Measurements from ENCODE around the gene ATP6V0D1.

ATP6V0D1 gene

DNA sequence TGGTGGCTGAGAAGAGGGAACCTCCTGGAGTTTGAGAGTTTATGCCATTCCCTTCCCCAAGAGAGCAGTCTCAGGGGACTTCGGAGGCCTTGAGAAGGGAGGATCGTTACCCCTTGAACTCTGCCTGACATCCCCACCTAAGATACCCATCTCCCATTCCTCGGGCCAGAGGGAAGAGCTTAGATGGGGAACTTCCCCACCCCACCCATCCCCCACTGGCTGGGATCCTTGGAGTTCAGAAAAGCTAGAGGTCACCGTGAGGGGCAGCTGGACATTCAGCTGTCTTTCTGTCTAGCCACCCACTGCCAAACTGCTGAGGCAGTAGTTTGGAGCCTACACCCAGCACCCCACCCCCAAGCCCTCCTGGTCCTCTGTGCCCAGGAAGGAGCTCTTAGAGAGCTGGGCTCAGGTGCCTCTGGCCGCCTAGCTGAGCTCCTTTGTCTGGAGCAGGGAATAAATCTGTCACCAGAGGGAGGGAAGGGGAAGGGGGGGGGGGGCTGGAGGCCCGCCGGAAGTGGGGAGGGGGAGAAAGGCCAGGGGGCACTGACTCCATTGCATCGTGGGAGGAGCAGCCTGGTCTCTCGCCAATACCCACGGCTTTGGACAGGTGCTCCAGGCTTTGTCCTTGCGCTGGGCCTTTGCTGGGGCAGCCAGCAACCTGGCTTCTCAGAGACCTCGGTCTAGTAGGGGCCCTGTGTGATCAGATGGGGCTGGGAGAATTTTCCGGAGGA lies 49.0 kb downstream of the ATP6V0D1 start:
- 0 out of 2 replicates have a peak, but pooled peaks cover 1% of the 10 kb centered on the region for H3K36me3 ChIP-seq (ENCODE audit: insufficient read depth, low read length)
- H3K4me3 ChIP-seq (ENCODE audit: low read length) = peak overlapping the region; percentile 93
- H3K27me3 ChIP-seq (ENCODE audit: insufficient read depth, low read length) = peaks cover 35% of the 10 kb centered on the region
- H3K9ac ChIP-seq (ENCODE audit: low read depth, low read length) = peak overlapping the region; percentile 84
- 20% methylated on average over 12 of the region's 13 CpGs for WGBS
- peaks cover 26% of the 10 kb centered on the region for H3K4me1 ChIP-seq (ENCODE audit: insufficient read depth, low read length)
- H3K9me3 ChIP-seq (ENCODE audit: insufficient read depth, low read depth, low read length) = no peaks in the 10 kb centered on the region
- H3K27ac ChIP-seq (ENCODE audit: low read depth, low read length) = peak overlapping the region; percentile 65

- WGBS = under 1% methylated on average over 81 of the region's 87 CpGs
- H3K36me3 ChIP-seq (ENCODE audit: insufficient read depth, low read length) = no peaks in the 10 kb centered on the region
- peaks cover 35% of the 10 kb centered on the region for H3K27me3 ChIP-seq (ENCODE audit: insufficient read depth, low read length)
- H3K27ac ChIP-seq (ENCODE audit: low read depth, low read length) = peak within 1 kb of the TSS; percentile 65
- H3K4me1 ChIP-seq (ENCODE audit: insufficient read depth, low read length) = peaks cover 26% of the 10 kb centered on the region
- H3K9ac ChIP-seq (ENCODE audit: low read depth, low read length) = peak within 1 kb of the TSS; percentile 86
- no peaks in the 10 kb centered on the region for H3K9me3 ChIP-seq (ENCODE audit: insufficient read depth, low read depth, low read length)
- peak within 1 kb of the TSS; percentile 93 for H3K4me3 ChIP-seq (ENCODE audit: low read length)
Measured at GRCh38 chr16:67430977-67431774, 49.8 kb downstream of the ATP6V0D1 start, which contains the start of gene HSD11B2. TSS of gene HSD11B2 (plus strand) at chr16:67431121. CDS start at chr16:67431249, 128 bp downstream.

- Histone ChIP-seq H3K4me3 (ENCODE audit: low read length) (peak overlapping the region; percentile 71), H3K27ac (ENCODE audit: low read depth, low read length) (peak overlapping the region; percentile 58; the same call in 1 of the 2 replicates), H3K9ac (ENCODE audit: low read depth, low read length) (peak overlapping the region; percentile 86), H3K27me3 (ENCODE audit: insufficient read depth, low read length) (peaks cover 35% of the 10 kb centered on the region), H3K9me3 (ENCODE audit: insufficient read depth, low read depth, low read length) (no peaks in the 10 kb centered on the region), H3K4me1 (ENCODE audit: insufficient read depth, low read length) (peaks cover 29% of the 10 kb centered on the region), H3K36me3 (ENCODE audit: insufficient read depth, low read length) (no peaks in the 10 kb centered on the region)
- WGBS = under 1% methylated on average over 53 of the region's 53 CpGs
Measured at GRCh38 chr16:67430504-67430976, 50.4 kb downstream of the ATP6V0D1 start.

GRCh38 chr16:67429799-67430503 lies 51.0 kb downstream of the ATP6V0D1 start:
- Histone ChIP-seq H3K9me3 (ENCODE audit: insufficient read depth, low read depth, low read length) (no peaks in the 10 kb centered on the region), H3K9ac (ENCODE audit: low read depth, low read length) (peak overlapping the region; percentile 86), H3K36me3 (ENCODE audit: insufficient read depth, low read length) (no peaks in the 10 kb centered on the region), H3K4me1 (ENCODE audit: insufficient read depth, low read length) (peaks cover 35% of the 10 kb centered on the region), H3K27me3 (ENCODE audit: insufficient read depth, low read length) (peaks cover 35% of the 10 kb centered on the region), H3K4me3 (ENCODE audit: low read length) (peak overlapping the region; percentile 71), H3K27ac (ENCODE audit: low read depth, low read length) (no peak overlapping the region)
- 37% methylated on average over 10 of the region's 13 CpGs for WGBS

- WGBS = 88% methylated on average over 3 of the region's 3 CpGs
- Histone ChIP-seq H3K36me3 (ENCODE audit: insufficient read depth, low read length) (no peaks in the 10 kb centered on the region), H3K9me3 (ENCODE audit: insufficient read depth, low read depth, low read length) (no peaks in the 10 kb centered on the region), H3K27me3 (ENCODE audit: insufficient read depth, low read length) (peaks cover 35% of the 10 kb centered on the region), H3K4me1 (ENCODE audit: insufficient read depth, low read length) (peaks cover 41% of the 10 kb centered on the region), H3K27ac (ENCODE audit: low read depth, low read length) (no peak overlapping the region), H3K9ac (ENCODE audit: low read depth, low read length) (no peak overlapping the region), H3K4me3 (ENCODE audit: low read length) (no peak overlapping the region)
Measured at GRCh38 chr16:67429053-67429798, 51.7 kb downstream of the ATP6V0D1 start.

GRCh38 chr16:67428146-67428731 lies 52.7 kb downstream of the ATP6V0D1 start:
- Histone ChIP-seq H3K4me3 (ENCODE audit: low read length) (no peak overlapping the region), H3K4me1 (ENCODE audit: insufficient read depth, low read length) (peaks cover 46% of the 10 kb centered on the region), H3K27me3 (ENCODE audit: insufficient read depth, low read length) (peaks cover 35% of the 10 kb centered on the region), H3K27ac (ENCODE audit: low read depth, low read length) (no peak overlapping the region), H3K9me3 (ENCODE audit: insufficient read depth, low read depth, low read length) (no peaks in the 10 kb centered on the region), H3K36me3 (ENCODE audit: insufficient read depth, low read length) (no peaks in the 10 kb centered on the region), H3K9ac (ENCODE audit: low read depth, low read length) (no peak overlapping the region)
- WGBS = 32% methylated on average over 11 of the region's 11 CpGs

DNA sequence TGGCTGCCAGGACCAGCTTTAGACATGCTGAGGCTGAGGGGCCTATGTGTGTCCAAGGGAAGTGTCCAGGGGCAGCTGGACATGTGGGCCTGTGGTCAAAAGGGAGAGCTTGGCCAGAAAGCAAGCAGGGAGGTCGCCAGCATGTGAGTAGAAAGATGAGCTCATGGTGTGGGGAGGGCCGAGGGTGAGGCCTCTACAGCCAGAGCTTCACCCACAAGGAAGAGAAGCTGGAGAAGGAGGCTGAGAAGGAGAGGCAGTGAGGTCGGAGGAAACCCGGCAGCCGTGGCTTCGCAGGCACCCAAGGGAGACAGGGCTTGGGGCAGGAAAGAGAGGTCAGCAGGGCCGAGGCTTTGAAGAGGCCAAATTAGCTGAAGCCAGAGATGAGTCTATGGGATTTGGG lies 54.0 kb downstream of the ATP6V0D1 start:
- WGBS = 92% methylated on average over 7 of the region's 7 CpGs
- Histone ChIP-seq H3K36me3 (ENCODE audit: insufficient read depth, low read length) (no peaks in the 10 kb centered on the region), H3K9ac (ENCODE audit: low read depth, low read length) (no peak overlapping the region), H3K27me3 (ENCODE audit: insufficient read depth, low read length) (peaks cover 32% of the 10 kb centered on the region), H3K4me1 (ENCODE audit: insufficient read depth, low read length) (peaks cover 38% of the 10 kb centered on the region), H3K4me3 (ENCODE audit: low read length) (no peak overlapping the region), H3K27ac (ENCODE audit: low read depth, low read length) (no peak overlapping the region), H3K9me3 (ENCODE audit: insufficient read depth, low read depth, low read length) (no peaks in the 10 kb centered on the region)

GRCh38 chr16:67426022-67426421 lies 54.9 kb downstream of the ATP6V0D1 start:
- peaks cover 25% of the 10 kb centered on the region for H3K27me3 ChIP-seq (ENCODE audit: insufficient read depth, low read length)
- no peak overlapping the region for H3K4me3 ChIP-seq (ENCODE audit: low read length)
- WGBS = 90% methylated on average over 7 of the region's 7 CpGs
- H3K36me3 ChIP-seq (ENCODE audit: insufficient read depth, low read length) = no peaks in the 10 kb centered on the region
- H3K4me1 ChIP-seq (ENCODE audit: insufficient read depth, low read length) = peaks cover 38% of the 10 kb centered on the region
- H3K27ac ChIP-seq (ENCODE audit: low read depth, low read length) = no peak overlapping the region
- H3K9me3 ChIP-seq (ENCODE audit: insufficient read depth, low read depth, low read length) = no peaks in the 10 kb centered on the region
- H3K9ac ChIP-seq (ENCODE audit: low read depth, low read length) = no peak overlapping the region

DNA sequence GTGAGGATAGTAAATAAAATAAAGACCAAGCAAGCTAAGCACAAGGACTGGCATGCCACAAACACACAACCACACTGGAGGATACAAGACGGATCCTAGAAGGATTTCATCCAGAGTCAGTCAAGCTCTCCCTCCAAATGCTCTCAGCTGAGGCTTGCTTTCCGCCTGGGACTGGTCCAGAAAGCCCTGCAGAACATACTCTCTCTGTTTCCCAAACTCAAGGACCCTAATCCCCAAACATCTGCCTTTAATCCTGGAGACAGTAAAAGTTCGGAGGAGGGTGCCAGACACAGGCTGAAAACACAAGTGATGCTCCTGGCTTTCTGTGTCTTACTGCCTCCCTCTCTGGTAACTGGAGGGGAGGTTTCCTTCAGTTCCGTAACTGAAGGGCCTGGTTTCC lies 55.4 kb downstream of the ATP6V0D1 start:
- Histone ChIP-seq H3K9me3 (ENCODE audit: insufficient read depth, low read depth, low read length) (no peaks in the 10 kb centered on the region), H3K9ac (ENCODE audit: low read depth, low read length) (no peak overlapping the region), H3K27ac (ENCODE audit: low read depth, low read length) (0 out of 2 replicates have a peak overlapping the region, but pooled peaks have one; percentile 2), H3K36me3 (ENCODE audit: insufficient read depth, low read length) (no peaks in the 10 kb centered on the region), H3K27me3 (ENCODE audit: insufficient read depth, low read length) (peaks cover 23% of the 10 kb centered on the region), H3K4me3 (ENCODE audit: low read length) (no peak overlapping the region), H3K4me1 (ENCODE audit: insufficient read depth, low read length) (peaks cover 38% of the 10 kb centered on the region)
- WGBS = 77% methylated on average over 4 of the region's 4 CpGs

DNA sequence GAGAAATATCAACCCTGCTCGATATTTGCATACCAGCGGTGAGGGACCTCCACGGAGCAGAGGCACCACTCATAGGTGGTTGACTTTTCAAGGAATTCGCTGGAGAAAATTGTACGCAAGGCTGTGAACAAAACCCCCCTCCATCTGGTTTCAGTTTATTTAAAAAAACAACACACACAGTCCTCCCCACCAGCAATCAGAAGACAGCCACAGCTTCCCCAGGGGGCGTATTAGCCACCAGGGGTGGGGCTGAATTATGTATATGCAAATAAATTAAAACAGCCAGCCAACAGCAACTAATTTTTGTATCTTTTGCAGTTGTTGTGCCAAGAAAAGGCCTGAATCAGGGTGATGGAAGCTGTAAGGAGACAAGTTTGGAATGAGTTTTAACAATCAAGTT lies 55.9 kb downstream of the ATP6V0D1 start:
- 17% methylated on average over 5 of the region's 6 CpGs for WGBS
- peak overlapping the region; percentile 96; the same call in 1 of the 2 replicates for H3K27ac ChIP-seq (ENCODE audit: low read depth, low read length)

More for the DNA sequence above, 55.9 kb downstream of the ATP6V0D1 start:
- no peaks in the 10 kb centered on the region for H3K36me3 ChIP-seq (ENCODE audit: insufficient read depth, low read length)
- peaks cover 38% of the 10 kb centered on the region for H3K4me1 ChIP-seq (ENCODE audit: insufficient read depth, low read length)
- peak overlapping the region; percentile 62; the same call in 1 of the 2 replicates for H3K9ac ChIP-seq (ENCODE audit: low read depth, low read length)
- H3K4me3 ChIP-seq (ENCODE audit: low read length) = peak overlapping the region; percentile 35; the same call in 1 of the 2 replicates
- peaks cover 18% of the 10 kb centered on the region for H3K27me3 ChIP-seq (ENCODE audit: insufficient read depth, low read length)
- H3K9me3 ChIP-seq (ENCODE audit: insufficient read depth, low read depth, low read length) = no peaks in the 10 kb centered on the region

Measured in HUES64 (cell line).